EL (cell line): Measurements from ENCODE around the gene ALK.

ENCODE experiments used
- DNase-seq: peaks from one replicate; pipeline ENCODE4 v3.0.0-alpha.2; 2016

ALK gene

DNA sequence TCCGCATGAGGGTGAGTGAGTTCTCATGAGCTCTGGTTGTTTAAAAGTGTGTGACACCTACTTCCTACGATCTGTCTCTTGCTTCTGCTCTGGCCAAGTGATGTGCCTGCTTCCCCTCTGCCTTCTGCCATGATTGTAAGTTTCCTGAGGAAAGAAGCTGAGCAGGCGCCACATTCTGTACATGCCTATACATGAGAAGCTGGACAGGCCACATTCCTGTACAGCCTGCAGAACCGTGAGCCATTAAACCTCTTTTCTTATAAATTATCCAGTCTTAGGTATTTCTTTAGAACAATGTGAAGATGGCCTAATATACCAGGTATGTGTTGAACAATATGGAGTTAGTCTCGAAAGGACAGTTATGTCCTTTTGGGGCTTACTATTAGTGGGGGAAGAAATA is 281.0 kb downstream of the ALK start:
- DNase-seq = no peak

DNA sequence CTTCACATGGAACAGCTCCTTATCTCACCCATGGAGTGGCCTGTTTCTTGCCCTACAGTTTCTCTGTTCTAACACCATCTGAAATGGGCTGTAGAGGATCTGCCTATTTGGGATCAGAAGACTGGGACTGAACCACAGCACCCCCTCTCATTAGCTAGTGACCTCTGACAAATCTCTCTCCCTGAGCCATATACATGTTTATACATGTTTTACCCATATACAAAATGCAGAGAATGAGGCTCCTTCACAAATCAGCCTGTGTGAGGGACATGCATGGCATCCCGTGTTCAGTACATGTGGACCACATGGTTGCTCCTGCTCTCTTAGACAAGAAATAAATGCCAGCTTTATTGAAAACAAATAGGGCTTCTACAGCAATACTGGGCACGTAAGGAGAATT is 282.7 kb downstream of the ALK start:
- DNase-seq = no peak

DNA sequence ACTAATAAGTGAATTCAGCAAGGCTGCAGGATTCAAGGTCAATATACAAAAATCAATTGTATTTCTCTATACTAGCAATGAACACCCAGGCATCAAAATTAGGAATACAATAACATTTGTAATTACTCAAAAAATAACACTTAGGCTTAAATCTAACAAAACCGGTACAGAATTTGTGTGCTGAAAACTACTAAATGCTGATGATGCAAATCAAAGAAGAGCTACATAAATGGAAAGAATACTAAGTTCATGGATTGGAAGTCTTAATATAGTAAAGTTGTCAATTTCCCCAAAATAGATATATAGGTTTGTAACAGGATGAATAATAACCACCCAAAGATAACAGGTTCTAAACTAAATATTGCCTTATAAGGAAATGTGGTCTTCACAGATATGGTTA is 286.5 kb downstream of the ALK start:
- DNase-seq = no peak

DNA sequence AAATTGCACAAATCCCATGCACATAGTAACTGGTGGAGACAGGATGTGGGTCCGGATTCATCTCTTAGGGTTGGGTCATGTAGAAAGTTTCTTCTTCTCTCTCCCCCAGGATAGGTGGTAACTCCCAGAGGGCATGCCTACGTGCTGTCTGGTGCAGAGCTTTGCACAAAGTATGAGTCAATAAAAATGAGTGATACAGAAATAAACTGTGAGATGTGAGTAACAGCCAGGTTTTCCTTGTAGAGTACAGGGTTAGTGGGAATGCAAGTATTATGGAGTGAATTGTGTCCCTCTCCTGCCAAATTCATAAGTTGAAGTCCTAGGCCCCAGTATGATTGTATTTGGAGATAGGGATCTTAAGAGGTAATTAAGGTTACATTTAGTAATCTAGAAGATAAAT is 289.4 kb downstream of the ALK start:
- DNase-seq = peak; percentile 72

DNA sequence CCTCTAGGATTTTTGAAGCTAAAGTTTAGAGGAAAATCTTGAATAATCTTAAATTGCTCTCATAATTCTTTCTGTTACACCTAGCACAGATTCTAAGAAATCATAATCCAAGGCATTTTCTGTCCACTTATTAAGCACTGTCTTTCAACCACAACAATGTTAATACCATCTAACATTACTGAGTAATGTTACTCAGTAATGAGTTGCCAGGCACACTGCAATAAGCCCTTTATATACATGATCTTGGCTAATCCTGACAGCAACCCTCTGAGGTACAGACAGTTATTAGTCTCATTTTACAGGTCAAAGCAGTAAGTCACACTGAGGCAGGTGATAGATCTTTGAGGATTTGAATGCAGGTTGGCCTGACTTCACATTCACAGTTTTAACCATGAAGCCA is 291.9 kb downstream of the ALK start:
- no peak for DNase-seq

DNA sequence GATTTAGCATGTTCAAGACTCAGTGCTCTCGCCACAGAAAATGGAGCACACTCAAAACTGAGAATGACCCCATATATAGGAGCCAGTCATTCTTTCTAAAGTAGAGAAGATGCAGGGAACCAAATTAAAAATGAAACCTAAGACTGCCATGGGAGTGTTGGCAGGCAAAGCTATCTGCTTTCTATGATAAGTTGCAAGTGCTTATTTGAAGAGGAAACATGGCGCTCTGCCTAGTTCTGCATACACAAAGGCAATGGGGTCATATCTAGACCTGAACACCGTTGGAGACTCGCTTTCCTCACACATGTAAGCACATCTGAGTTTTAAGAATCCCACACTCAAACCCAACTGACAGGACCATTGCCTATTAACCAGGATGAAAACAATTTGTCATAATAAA is 292.5 kb downstream of the ALK start:
- DNase-seq = no peak

DNA sequence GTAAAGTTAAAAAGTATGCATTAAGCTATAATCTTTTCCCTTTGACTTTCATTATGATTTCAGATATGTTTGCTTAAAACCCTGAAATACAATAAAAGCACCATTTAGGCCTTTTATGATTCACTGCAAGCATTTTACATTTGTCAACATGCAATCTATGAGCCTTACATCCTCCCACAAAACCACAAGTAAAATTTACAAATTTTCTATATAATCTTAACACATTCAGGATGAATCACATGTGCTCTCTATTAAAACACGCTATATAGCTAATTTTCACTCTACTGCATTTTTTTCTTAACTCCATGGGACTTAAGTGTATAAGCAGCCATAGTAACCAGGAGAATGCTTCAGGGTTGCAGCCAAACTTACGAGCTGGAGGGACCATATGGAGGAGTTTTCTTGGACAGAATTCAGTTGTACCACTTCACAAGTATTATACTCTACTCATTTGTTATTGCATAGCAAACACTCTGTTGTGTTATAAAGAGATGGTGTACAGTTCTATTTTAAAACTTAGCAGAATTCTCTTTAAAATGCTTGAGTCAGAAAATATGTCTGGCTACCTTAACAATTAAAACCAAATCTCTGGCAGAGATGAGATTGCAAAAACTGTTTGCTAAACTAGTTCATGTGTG is 293.2 kb downstream of the ALK start:
- DNase-seq = peak; percentile 11

DNA sequence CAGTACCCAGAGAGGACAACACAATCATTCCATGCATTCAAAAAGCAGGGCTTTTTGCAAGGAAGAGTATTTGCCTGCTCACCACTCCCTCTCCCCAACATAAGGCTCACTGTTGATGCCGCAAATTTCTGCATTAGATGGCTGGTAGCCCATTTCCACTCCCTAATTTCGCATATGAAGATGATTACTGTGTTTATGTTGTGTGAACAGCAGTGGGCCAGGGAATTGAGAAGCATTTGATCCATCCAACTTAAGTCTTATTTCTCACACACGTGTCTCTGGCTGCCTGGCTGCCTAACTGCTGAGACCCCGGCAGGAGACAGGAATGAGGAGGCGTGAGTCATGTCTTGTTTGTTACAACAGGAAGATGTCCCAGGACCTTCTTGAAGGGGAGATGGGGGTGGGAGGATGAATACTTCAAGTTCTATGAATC is 294.1 kb downstream of the ALK start:
- peak; percentile 78 for DNase-seq

DNA sequence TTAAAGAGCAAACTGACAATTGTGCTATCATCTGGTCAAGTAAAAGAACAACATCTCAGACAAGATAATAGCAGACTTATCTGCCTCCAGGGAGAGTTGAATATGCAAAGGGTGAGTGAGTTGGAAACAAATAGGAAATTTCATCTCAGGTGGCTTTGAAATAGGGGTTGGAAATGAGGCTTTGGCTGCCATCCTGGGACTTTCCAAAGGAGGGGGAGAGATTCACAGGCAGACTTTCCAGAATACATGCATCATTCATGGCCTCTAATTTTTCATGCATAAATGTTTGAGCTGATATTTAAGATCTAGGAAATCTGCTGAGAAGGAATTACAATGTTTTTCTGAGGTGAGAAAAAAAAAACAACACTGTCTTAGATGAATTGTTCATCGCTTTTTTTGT is 300.5 kb downstream of the ALK start:
- no peak for DNase-seq

DNA sequence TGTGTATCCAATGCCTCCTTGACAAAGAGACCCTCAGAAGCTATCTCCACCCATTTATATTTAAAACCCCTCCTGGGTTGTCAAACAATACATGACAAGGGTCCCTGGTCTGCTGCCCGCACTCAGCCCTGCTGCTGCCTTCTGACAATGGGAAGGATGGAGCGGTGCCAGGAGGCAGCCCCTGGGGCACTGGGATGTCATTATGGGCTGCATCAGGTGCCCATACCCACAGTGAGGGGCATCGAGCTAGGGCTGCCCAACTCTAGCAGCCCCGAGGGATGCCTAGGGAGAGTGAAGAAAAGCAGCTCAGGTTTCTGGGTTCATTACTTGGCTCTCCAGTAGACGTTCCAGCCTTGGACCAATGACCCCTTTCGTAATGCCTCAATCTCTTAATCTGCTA is 301.7 kb downstream of the ALK start:
- DNase-seq = no peak

DNA sequence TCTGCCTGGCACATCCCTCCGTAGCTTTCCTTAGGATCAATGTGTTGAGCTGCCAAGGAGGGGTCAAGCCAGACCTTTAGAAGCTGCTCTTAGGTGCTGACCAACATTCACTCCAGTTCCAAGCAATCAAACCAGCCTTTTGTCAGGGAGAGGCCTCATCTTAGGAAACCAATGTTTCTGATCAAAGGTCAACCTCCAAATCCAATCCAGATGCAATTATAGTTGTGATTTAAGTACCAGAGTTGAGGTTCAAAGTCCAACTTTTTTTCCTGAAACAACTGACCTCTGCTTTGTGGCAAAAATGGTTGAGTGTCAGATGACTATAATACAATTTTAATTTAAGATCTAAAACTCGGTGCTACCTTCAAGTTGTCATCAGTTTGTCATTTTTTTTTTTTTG is 303.4 kb downstream of the ALK start:
- no peak for DNase-seq

DNA sequence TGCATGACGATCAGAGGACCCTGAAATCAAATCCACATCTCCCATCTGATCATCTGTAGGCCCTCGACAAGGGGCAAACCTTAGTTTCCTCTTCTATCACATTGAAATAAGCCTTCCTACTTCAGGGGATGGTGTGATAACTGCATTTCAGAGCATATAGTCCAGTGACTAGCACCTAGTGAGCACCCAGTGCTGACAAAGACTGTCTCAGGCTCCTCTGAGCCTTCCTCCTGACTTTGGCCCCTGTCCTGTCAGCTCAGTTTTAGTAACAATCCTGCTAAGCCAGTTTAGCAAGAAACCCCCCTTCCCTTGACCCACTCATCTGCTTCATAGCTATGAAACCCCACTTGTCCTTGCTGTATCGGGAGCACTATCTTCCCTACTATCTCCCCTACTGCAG is 304.0 kb downstream of the ALK start:
- no peak for DNase-seq

DNA sequence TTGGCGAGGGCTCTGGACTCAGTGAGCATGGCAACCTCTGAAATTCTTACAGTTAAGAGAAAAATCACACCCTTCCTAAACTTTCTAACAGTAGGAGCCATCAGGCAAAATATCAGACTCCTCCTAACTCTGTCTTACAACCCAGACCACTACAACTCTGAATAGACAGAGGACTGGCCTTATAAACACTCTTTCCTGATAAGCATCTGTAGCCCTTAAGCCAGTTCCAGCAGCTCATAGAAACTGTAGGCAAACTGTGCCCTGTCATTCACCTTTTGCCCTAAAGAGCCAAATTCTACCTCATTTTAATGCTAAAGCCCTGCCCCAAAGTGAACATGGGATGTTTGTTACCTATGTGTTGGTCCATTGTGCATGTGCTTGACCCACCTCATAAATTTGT is 304.8 kb downstream of the ALK start:
- DNase-seq = no peak

DNA sequence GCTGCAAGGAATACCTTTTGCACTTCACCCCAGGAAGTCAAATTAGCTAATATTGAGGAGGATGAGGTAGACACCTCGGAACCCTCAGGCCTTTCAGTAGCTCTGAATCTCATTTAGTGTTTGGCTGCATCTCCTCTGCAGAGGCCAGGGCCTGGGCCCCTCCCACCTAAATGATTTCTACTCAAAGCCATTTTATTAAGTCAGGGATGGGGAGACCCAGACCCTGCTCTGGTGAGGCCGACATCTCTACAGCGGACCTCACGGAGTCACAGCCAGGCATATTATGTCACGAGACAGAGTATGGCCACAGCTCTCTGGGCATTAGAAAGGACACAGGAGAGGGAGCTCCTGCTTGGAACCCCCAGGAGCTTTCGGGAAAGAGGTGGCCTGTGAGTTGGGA is 305.5 kb downstream of the ALK start:
- DNase-seq = no peak

DNA sequence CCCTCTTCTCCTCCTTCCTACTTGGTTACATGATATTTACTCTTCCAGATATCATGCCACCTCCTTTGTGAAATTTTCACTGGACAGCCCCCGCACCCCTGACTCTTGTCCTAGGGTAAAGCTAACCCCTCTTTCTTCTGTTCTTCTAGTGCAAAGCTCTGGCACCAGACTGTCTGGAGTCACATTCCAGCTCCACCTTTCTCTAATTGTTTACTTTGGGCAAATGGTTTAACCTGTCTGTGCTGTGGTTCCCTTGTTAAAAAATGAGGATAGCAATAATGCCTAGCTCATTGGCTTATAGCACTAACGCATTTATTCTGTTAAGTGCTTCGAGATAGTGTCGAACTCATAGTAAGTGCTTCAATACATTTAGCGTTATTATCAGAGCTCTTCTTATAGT is 306.2 kb downstream of the ALK start:
- DNase-seq = no peak

DNA sequence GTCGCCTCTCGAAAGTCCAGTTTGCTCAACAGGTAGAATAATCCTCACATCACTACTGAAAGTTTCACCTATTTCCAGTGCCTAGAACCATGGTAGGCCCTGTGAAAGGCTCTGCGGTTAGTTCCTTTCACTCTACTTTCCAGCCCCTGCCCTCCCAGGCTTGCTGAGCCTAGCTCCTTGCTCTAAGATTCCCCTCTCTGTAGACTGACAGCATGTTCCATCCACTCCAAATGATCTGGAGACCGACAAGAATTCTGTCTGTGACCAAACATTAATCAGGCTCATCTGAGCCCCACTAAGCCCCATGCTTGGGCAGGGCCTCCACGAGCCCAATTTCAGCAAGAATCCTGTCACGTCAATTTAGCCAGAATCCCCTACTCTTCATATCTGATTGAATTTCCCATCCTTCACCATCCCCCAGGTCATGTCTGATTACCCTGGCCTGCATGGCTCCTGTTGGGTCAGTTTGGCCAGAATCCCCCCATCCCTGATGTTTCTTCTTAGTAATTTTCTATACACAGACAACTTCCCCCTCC is 307.0 kb downstream of the ALK start:
- no peak for DNase-seq

DNA sequence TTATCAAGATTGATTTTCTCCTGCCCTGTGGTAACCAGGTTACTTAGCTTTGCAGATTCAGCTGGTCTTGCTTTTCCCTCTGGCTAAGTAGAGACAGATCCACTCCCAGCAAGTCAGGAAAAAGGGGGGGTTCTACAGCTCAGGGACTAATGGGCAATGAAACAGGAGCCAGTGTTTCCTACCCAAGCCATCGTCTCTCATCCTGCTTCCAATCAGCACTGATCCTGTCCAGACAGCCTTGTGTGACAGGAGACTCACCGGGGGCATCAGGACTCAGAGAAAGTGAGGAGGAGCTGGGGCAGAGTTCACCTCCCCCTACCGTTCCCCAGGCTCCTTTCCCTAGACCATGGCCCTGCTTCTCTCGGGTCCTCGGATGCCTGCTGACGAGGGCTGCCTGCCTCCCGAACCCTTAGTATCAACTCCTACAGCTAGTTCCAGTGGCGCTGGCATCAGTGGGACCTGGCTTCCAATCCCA is 307.6 kb downstream of the ALK start:
- no peak for DNase-seq

DNA sequence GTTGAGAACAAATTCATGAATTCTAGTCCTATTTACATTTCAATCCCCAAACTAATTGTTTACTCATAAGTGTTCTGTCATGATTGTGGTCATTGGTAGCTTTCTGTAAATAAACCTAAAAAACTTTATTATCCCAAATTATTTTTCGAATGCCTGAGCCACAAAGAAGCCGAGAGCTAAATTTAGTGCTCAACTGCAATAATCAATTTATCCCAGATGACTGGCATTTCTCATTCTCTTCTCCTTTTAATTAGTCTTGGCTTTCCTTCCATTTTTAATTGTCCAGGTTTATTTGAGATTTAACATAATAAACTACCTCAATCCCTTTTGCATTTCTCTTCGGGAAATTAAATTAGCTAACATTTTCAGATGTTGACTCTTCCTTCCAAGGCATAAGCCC is 308.3 kb downstream of the ALK start:
- no peak for DNase-seq

DNA sequence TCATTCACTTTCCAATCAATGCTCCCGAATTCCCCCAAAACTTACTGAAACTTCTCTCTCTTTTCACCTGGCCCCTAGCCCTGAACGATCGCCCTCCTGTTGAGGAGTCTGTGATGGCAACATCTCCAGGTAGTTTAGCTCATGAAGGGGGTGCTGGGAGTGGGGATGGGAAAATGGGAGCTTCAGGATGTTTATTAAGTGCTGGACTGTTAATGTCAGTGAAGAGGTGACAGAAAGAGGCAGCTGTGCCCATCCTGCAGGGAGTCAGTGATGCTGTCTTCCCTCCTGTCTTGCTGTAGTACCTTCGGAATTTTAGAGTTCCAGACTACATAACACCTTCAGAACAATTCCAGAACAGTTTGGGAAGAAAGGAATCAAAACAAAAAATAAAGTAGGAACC is 308.8 kb downstream of the ALK start:
- DNase-seq = no peak

DNA sequence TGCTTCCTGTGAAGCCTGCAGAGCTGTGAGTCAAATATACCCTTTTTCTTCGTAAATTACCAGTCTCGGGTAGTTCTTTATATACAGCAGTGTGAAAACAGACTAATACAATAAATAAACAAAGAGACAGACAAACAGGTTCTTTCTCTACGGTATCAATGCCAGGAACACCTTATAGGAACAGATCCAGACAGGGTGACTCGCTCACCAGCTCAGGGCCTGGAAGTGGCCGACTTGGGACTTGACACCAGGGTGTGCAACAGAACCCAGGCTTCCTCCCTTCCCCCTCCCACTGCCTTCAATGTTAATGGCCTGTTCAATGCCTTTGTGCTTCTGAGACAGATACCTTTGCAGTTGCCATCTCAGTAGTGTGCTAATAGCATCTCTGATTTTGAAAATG is 309.5 kb downstream of the ALK start:
- no peak for DNase-seq

DNA sequence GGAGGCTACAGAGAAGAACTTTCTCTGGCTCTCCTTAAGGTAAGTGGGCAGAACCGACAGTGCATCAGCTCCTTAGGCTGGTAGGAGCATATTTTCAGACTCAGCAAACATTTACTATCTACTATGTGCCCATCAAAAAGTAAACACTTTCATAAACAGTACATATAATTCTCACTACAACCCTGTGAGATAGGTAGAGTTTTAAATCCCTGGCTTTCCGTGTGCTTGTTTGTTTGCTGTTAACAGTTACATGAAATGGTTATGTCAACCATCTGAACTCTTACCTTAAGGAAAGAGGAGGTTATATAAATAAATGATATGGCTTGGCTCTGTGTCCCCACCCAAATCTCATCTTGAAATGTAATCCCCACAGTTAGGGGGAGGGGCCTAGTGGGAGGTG is 310.1 kb downstream of the ALK start:
- no peak for DNase-seq

DNA sequence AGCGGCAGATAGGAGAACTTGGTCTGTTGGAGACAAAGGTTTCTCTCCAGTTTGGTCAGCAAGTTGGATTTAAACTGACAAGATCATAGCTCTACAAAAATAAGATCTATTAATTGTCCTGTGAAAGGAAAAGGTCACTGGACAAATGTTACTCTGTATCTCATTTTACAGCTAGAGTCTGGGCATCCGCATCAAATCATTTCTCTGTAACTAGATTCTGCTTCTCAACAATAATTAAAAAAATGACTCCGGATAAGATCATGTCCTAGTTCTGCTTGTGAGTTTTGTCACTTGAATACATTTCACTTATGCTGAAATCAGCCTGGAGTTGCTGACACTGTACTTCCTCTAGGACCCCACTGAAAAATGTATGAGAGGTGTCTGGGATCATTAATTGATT is 310.8 kb downstream of the ALK start:
- no peak for DNase-seq

DNA sequence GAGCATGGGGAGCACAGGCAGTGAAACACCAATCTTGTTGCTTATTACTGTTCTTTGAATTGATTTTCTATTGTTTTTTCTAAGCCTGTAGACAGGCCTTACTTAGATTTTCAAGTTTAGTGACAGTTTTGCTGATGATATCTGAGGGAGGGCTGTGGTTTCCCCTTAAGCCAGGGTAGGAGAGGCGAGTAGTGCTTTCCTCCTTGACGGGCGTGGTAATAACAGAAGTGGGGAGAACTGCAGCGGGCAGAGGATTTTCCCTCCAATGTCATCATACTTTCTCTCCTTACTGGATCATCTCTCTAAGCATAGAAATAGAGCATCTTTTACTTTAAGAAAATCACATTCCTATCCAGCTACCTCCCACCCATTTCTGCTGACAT is 314.4 kb downstream of the ALK start:
- DNase-seq = no peak

DNA sequence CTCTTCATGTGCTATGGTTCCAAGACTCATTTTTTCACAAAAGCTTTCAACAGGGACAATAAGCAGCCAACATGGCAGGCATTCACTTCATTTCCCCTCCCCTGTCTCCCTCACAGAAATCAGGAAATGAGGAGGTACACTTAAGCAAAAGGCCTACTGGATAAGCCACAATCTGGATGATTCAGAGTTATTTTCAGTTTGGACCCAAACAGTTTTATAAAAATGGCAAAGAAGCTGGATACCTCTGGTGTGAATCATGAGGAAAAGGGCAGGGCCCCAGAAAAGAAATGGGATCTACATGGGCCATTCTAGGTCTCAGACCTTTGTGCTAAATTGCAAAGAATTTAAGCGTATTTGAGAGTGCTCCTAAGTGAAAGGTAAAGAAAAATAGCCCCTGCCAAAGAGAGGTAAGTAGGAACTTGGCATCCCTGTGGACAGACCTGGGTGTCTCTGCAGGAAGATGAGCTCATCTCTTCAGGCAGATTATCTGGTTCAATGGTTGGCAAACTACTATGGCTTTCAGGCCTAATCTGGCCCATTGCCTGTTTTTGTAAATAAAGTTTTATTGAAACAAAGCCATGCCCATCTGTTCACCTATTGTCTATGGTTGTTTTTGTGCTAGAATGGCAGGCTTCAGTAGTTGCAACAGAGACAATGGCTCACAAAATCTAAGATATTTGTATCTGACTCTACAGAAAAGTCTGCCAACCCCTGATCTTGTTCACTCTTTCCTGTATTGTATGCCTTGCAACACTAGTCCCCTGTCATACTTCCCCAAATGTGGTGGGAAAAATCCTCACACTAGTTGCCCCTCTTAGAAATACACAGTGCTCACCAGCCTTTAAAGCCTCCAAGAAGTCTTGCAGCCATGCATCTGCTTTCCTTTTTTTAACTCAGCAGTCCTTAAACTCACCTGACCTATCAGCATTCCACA is 315.0 kb downstream of the ALK start:
- DNase-seq = peak; percentile 91
